ENCODE measurements around the gene TMEM240.
A peak's percentile ranks its signal among the peaks of the same experiment; 100 is the strongest.
"Not testable (repeated sequence)": the region's sequence is repeated elsewhere in the genome, so short reads cannot be mapped to it uniquely, and the experiment has no call there.

- TF ChIP-seq, protein P1, sequence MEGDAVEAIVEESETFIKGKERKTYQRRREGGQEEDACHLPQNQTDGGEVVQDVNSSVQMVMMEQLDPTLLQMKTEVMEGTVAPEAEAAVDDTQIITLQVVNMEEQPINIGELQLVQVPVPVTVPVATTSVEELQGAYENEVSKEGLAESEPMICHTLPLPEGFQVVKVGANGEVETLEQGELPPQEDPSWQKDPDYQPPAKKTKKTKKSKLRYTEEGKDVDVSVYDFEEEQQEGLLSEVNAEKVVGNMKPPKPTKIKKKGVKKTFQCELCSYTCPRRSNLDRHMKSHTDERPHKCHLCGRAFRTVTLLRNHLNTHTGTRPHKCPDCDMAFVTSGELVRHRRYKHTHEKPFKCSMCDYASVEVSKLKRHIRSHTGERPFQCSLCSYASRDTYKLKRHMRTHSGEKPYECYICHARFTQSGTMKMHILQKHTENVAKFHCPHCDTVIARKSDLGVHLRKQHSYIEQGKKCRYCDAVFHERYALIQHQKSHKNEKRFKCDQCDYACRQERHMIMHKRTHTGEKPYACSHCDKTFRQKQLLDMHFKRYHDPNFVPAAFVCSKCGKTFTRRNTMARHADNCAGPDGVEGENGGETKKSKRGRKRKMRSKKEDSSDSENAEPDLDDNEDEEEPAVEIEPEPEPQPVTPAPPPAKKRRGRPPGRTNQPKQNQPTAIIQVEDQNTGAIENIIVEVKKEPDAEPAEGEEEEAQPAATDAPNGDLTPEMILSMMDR (conservative IDR thresholded peaks at IDR 0.05; ENCODE audit: low read depth, low read length), result peak; percentile 65
- TF ChIP-seq EZH2 (IDR thresholded peaks at IDR 0.05; ENCODE audit: low read length, unreplicated experiment); EZH2phosphoT487 (IDR thresholded peaks at IDR 0.05; ENCODE audit: borderline replicate concordance, low read length): not testable (repeated sequence)
Observed at GRCh38 chr1:1504777-1505365, 35.6 kb downstream of the TMEM240 start.

Data from PC-3 (cell line).